Measurements from ENCODE around the gene MRPS6. TPM values are rescaled to one million over a fixed set of nuclear protein-coding genes. Genes with fewer than 3 reads are reported as not detected.

The MRPS6 gene
- total and polyA plus RNA-seq, 10 of the 15 experiments (the other 5 are each of a cell fraction or from before 2014, with no cell fraction given): 32.5 to 232 (median 90.3) TPM

DNA sequence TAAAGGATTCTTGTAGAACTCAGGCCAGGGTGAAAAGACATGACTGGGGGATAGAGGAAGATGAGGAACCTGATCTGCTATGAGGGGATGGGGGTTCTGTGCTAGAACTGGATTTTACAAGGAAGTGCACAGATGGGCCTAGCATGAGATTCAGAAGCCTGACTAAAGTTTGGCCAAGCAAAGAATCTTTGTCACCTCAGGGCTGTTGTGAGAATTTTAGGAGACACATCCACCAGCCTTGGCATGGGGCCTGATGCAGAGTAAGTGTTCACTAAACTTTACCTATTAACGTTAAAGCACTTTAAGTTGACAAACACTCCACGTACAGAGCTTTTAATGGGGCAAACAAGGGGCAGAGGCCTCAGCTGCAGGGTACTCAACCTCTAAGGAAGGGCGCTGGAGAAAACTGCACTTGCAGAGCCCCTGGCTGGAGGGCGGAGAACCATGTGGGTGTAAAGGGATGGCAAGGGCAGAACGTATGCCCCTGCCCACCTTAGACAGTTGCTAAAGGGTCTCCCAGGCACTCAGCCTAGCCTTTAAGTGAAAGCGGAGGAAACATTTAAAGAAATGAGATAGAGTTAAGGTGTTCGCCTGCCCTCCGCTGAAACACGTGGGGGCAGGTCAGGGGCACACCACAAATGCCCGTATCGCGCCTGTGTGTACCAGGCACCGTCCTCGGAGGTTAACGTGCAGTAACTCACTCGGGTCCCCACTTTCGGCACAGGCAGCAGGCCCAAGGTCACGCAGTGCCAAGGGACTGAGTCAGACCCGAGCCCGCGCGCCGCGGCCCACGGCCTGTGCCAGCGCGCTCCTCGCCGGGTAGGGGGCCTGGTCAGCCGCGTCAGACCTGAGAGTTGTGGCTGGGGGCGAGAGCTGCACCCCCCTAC, 990 bp upstream of the MRPS6 start (continued):
- TF ChIP-seq IRF4 (IDR thresholded peaks at IDR 0.05; ENCODE audit: low read depth, low read length): no peak
- TF ChIP-seq RELB (IDR thresholded peaks at IDR 0.05; ENCODE audit: low read depth): no peak
- no peak for TF ChIP-seq ZNF217 (IDR thresholded peaks at IDR 0.05)

GRCh38 chr21:34073749-34074282, 438 bp downstream of the MRPS6 start:
- no peaks in the 10 kb centered on the region for H4K20me1 ChIP-seq (ENCODE audit: control insufficient read depth, insufficient read depth)
- ChIA-PET SMC1A (ENCODE audit: uncharacterized antibody, unreplicated experiment) (interaction anchor here (0.8 to 6.8 kb wide), 8 partner anchors 13 to 150 kb away, joined by 3 to 118 read pairs (median 5); no protein-coding TSS in a partner anchor), CTCF (interaction anchor here (1.2 to 2.7 kb wide), 2 partner anchors 150 to 274 kb away, joined by 4 to 11 read pairs; no protein-coding TSS in a partner anchor), RAD21 (ENCODE audit: unreplicated experiment) (interaction anchor here (0.6 to 7.0 kb wide), 9 partner anchors 31 to 869 kb away, joined by 3 to 51 read pairs (median 5); no protein-coding TSS in a partner anchor), POLR2A (interaction anchor here (0.7 to 2.0 kb wide), 10 partner anchors 30 to 150 kb away, joined by 3 to 6 read pairs (median 3); no protein-coding TSS in a partner anchor)
- H3K36me3 ChIP-seq (ENCODE audit: control insufficient read depth in 2 of 2, insufficient read depth in 2 of 2, low read length in 1 of 2): no peaks in the 10 kb centered on the region; a peak in 1 of 4 replicates
- H3K4me3 ChIP-seq: peak overlapping the region; percentile 91
- intact Hi-C loops (cut with micrococcal nuclease; ENCODE audit: unreplicated experiment) (loop anchor here (2.0 kb wide), 2 partner anchors 53 to 121 kb away; no protein-coding TSS in a partner anchor), in situ Hi-C loops (cut with MboI) (loop anchor here (5.0 kb wide), 1 partner anchor 127 kb away; no protein-coding TSS in a partner anchor)
- H3K4me2 ChIP-seq (ENCODE audit: control insufficient read depth, insufficient read depth): peak overlapping the region; percentile 35
- DNase-seq (ENCODE audit: low read depth, low spot score) (no peak), FAIRE-seq (no peak), ATAC-seq (peak; percentile 40)
- peak overlapping the region; percentile 83 for H3K9ac ChIP-seq (ENCODE audit: control insufficient read depth, insufficient read depth, low read length)
- peaks cover 52% of the 10 kb centered on the region for H3K79me2 ChIP-seq (ENCODE audit: control insufficient read depth, insufficient read depth, low read length)
- peak overlapping the region; percentile 80 for H2AFZ ChIP-seq (ENCODE audit: control insufficient read depth, low read depth, low read length)
- 2% methylated on average over 29 of the region's 95 CpGs for WGBS (ENCODE audit: insufficient coverage, insufficient replicate concordance, low lambda C conversion rate, missing lambda C conversion rate)
- no peaks in the 10 kb centered on the region for H3K27me3 ChIP-seq (replicated peaks in 1 of 2; ENCODE audit: control insufficient read depth in 2 of 2, insufficient read depth in 2 of 2, low read length in 1 of 2)
- H3K9me3 ChIP-seq (replicated peaks; ENCODE audit: control insufficient read depth, insufficient read depth, low read length): no peaks in the 10 kb centered on the region
- H3K4me1 ChIP-seq (ENCODE audit: control insufficient read depth, insufficient read depth, low read length): peaks cover 11% of the 10 kb centered on the region
- peak overlapping the region; percentile 72 for H3K27ac ChIP-seq (ENCODE audit: control insufficient read depth, insufficient read depth)
- BruUV-seq (replicated peaks): no TSS peak
- TF ChIP-seq BHLHE40 (IDR thresholded peaks at IDR 0.05; ENCODE audit: borderline replicate concordance in 1 of 2, low read depth in 2 of 2, low read length in 1 of 2) (peak; percentile 15 to 49; a peak in 2 of 4 replicates), BACH1 (IDR thresholded peaks at IDR 0.05; ENCODE audit: borderline replicate concordance) (peak; percentile 74; the same call in 1 of the 2 replicates), PAX8 (IDR thresholded peaks at IDR 0.05) (no peak), NR2C1 (IDR thresholded peaks at IDR 0.05) (no peak), RUNX3 (IDR thresholded peaks at IDR 0.05; ENCODE audit: low read length) (0 out of 2 replicates have a peak, but pooled peaks have one; percentile 12)
- TF ChIP-seq, protein P1, sequence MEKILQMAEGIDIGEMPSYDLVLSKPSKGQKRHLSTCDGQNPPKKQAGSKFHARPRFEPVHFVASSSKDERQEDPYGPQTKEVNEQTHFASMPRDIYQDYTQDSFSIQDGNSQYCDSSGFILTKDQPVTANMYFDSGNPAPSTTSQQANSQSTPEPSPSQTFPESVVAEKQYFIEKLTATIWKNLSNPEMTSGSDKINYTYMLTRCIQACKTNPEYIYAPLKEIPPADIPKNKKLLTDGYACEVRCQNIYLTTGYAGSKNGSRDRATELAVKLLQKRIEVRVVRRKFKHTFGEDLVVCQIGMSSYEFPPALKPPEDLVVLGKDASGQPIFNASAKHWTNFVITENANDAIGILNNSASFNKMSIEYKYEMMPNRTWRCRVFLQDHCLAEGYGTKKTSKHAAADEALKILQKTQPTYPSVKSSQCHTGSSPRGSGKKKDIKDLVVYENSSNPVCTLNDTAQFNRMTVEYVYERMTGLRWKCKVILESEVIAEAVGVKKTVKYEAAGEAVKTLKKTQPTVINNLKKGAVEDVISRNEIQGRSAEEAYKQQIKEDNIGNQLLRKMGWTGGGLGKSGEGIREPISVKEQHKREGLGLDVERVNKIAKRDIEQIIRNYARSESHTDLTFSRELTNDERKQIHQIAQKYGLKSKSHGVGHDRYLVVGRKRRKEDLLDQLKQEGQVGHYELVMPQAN (conservative IDR thresholded peaks at IDR 0.05): peak; percentile 75
- TF ChIP-seq, protein P2, sequence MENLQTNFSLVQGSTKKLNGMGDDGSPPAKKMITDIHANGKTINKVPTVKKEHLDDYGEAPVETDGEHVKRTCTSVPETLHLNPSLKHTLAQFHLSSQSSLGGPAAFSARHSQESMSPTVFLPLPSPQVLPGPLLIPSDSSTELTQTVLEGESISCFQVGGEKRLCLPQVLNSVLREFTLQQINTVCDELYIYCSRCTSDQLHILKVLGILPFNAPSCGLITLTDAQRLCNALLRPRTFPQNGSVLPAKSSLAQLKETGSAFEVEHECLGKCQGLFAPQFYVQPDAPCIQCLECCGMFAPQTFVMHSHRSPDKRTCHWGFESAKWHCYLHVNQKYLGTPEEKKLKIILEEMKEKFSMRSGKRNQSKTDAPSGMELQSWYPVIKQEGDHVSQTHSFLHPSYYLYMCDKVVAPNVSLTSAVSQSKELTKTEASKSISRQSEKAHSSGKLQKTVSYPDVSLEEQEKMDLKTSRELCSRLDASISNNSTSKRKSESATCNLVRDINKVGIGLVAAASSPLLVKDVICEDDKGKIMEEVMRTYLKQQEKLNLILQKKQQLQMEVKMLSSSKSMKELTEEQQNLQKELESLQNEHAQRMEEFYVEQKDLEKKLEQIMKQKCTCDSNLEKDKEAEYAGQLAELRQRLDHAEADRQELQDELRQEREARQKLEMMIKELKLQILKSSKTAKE (IDR thresholded peaks at IDR 0.05; ENCODE audit: low read depth, poor library complexity, severe bottlenecking): no peak

All from GM12878 (cell line).